H1 (cell line): ENCODE results near the gene HOXC5. TPM values are rescaled to one million over a fixed set of nuclear protein-coding genes. Genes with fewer than 3 reads are reported as not detected.

ENCODE experiments used
- ASH2L ChIP-seq: fragments of 200-600, 300-600 bp; sonication (generic); IDR thresholded peaks from one replicate; pipeline ENCODE4 v1.7.1; 2017; ENCODE audit warnings: low read length
- BACH1 ChIP-seq: IDR thresholded peaks from 2 replicates; pipeline ENCODE4 v1.6.1; 2012; ENCODE audit warnings: low read length, improper control_type of control experiment
- BCL11A ChIP-seq, 2 experiments: IDR thresholded peaks; one replicate each; pipeline ENCODE4 v1.6.1; 2011; ENCODE audit warnings: low read depth in 2 of 2, low read length in 2 of 2, mild to moderate bottlenecking in 2 of 2
- CBX8 ChIP-seq: fragments of 300-800, 300-1000 bp; sonication (generic); IDR thresholded peaks from 2 replicates; pipeline ENCODE4 v1.7.1; 2016; ENCODE audit warnings: low read depth, low read length, borderline replicate concordance
- CEBPB ChIP-seq: IDR thresholded peaks from 2 replicates; pipeline ENCODE4 v1.6.1; 2012; ENCODE audit warnings: low read depth, low read length
- FOSL1 ChIP-seq: IDR thresholded peaks from 2 replicates; pipeline ENCODE4 v1.6.1; 2011; ENCODE audit warnings: mild to moderate bottlenecking, low read depth, low read length, moderate library complexity; ENCODE audit not compliant: insufficient read depth
- HDAC2 ChIP-seq, 2 experiments: fragments of 300-600 bp in 1 of 2; sonication (generic) in 1 of 2; IDR thresholded peaks; 2 replicates each; pipeline ENCODE4 v1.6.1; 2011 to 2012; ENCODE audit warnings: low read depth in 2 of 2, low read length in 2 of 2, mild to moderate bottlenecking in 2 of 2, moderate library complexity in 2 of 2, borderline replicate concordance in 1 of 2, inconsistent platforms in 1 of 2
- NRF1 ChIP-seq: IDR thresholded peaks from 2 replicates; pipeline ENCODE4 v1.6.1; 2011; ENCODE audit warnings: mild to moderate bottlenecking, low read depth, low read length, improper control_type of control experiment
- PHF8 ChIP-seq: fragments of 200-600 bp; sonication (generic); conservative IDR thresholded peaks from 2 replicates; pipeline ENCODE4 v1.7.1; 2012; ENCODE audit warnings: low read depth, mild to moderate bottlenecking, inconsistent platforms, low read length, moderate library complexity
- POLR2A ChIP-seq, 2 experiments: IDR thresholded peaks; 1 replicate in 1 of 2; 2 replicates in 1 of 2; pipeline ENCODE4 v1.6.1; 2011; ENCODE audit warnings: low read depth in 2 of 2, low read length in 2 of 2, mild to moderate bottlenecking in 2 of 2; ENCODE audit errors: control extremely low read depth in 1 of 2
- POLR2AphosphoS5 ChIP-seq: IDR thresholded peaks from 2 replicates; pipeline ENCODE4 v1.6.1; 2011; ENCODE audit warnings: low read depth, low read length
- POU5F1 ChIP-seq: IDR thresholded peaks from 2 replicates; pipeline ENCODE4 v1.6.1; 2011; ENCODE audit warnings: low read depth, mild to moderate bottlenecking, low read length, moderate library complexity
- RNF2 ChIP-seq: fragments of 200-900, 300-1000 bp; sonication (generic); IDR thresholded peaks from 2 replicates; pipeline ENCODE4 v1.7.1; 2016; ENCODE audit warnings: borderline replicate concordance, low read depth, mild to moderate bottlenecking, antibody characterized with exemption, low read length; ENCODE audit not compliant: poor library complexity, severe bottlenecking; ENCODE audit errors: missing control alignments
- SIRT6 ChIP-seq: IDR thresholded peaks from one replicate; pipeline ENCODE4 v1.7.1; 2012; ENCODE audit warnings: low read length, inconsistent platforms
- TAF1 ChIP-seq: IDR thresholded peaks from 2 replicates; pipeline ENCODE4 v1.6.1; 2011; ENCODE audit warnings: mild to moderate bottlenecking, low read depth, low read length
- TBP ChIP-seq: IDR thresholded peaks from 2 replicates; pipeline ENCODE4 v1.6.1; 2011; ENCODE audit warnings: low read depth, low read length, improper control_type of control experiment
- TEAD4 ChIP-seq: IDR thresholded peaks from 2 replicates; pipeline ENCODE4 v1.6.1; 2012; ENCODE audit warnings: low read depth, low read length, inconsistent platforms, mixed read lengths
- YY1 ChIP-seq: IDR thresholded peaks from 2 replicates; pipeline ENCODE4 v1.6.1; 2011; ENCODE audit warnings: low read depth, mild to moderate bottlenecking, low read length
- polyA plus RNA-seq, 7 experiments: library from polyadenylated mRNA; depleted of rRNA in 3 of 7; stranded (reverse) in 5 of 7; unstranded in 2 of 7; fragments of >200 nt in 5 of 7; fragments of 200-250 nt in 2 of 7; gene quantifications; 1 replicate in 5 of 7; 2 replicates in 1 of 7; 4 replicates in 1 of 7; pipeline versions ENCODE4 v1.2.1 to v1.2.3, GENCODE V29; 2011 to 2013; ENCODE audit warnings: missing spikeins in 2 of 7, mixed read lengths in 2 of 7
- total RNA-seq: library from RNA; stranded (reverse); fragmentation: NEBNext Ultra II Directional; extraction: Animal tissue kit (Norgen Biotek cat#: 25700); gene quantifications from 2 replicates; pipeline ENCODE4 v1.2.1, GENCODE V29; 2021
- TF ChIP-seq, protein P1 (sequence below): IDR thresholded peaks from 2 replicates; pipeline ENCODE4 v1.6.1; 2011; ENCODE audit warnings: low read depth, mild to moderate bottlenecking, low read length; ENCODE audit not compliant: insufficient read depth
- TF ChIP-seq, protein P2 (sequence below): IDR thresholded peaks from 2 replicates; pipeline ENCODE4 v1.6.1; 2012; ENCODE audit warnings: low read length, inconsistent platforms
- TF ChIP-seq, protein P3 (sequence below): IDR thresholded peaks from 2 replicates; pipeline ENCODE4 v1.6.1; 2011; ENCODE audit warnings: low read length, improper control_type of control experiment

Gene HOXC5
- total and polyA plus RNA-seq, 2 of the 8 experiments (the other 6 are each of a cell fraction or from before 2014, with no cell fraction given), result not detected

DNA sequence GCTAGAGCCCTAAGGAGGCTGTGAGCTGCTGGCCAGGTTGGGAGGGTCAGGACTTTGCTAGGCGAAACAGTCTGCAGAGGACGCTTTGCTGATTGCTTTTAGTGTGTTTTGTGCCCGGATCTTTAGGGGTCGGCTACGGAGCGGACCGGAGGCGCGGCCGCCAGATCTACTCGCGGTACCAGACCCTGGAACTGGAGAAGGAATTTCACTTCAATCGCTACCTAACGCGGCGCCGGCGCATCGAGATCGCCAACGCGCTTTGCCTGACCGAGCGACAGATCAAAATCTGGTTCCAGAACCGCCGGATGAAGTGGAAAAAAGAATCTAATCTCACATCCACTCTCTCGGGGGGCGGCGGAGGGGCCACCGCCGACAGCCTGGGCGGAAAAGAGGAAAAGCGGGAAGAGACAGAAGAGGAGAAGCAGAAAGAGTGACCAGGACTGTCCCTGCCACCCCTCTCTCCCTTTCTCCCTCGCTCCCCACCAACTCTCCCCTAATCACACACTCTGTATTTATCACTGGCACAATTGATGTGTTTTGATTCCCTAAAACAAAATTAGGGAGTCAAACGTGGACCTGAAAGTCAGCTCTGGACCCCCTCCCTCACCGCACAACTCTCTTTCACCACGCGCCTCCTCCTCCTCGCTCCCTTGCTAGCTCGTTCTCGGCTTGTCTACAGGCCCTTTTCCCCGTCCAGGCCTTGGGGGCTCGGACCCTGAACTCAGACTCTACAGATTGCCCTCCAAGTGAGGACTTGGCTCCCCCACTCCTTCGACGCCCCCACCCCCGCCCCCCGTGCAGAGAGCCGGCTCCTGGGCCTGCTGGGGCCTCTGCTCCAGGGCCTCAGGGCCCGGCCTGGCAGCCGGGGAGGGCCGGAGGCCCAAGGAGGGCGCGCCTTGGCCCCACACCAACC, 3.1 kb upstream of the HOXC5 start (continued):
- TF ChIP-seq TBP (no peak), CBX8 (no peak), POLR2AphosphoS5 (no peak), BCL11A (IDR thresholded peaks at IDR 0.05; ENCODE audit: low read depth in 2 of 2, low read length in 2 of 2) (no peak), BACH1 (no peak), TEAD4 (no peak), POLR2A (IDR thresholded peaks at IDR 0.05; ENCODE audit: control extremely low read depth in 1 of 2, low read depth in 2 of 2, low read length in 2 of 2) (no peak), TAF1 (no peak), ASH2L (no peak), SIRT6 (no peak), YY1 (no peak), PHF8 (no peak), RNF2 (peak; percentile 97), FOSL1 (no peak), HDAC2 (IDR thresholded peaks at IDR 0.05; ENCODE audit: borderline replicate concordance in 1 of 2, low read depth in 2 of 2, low read length in 2 of 2) (no peak), NRF1 (no peak), POU5F1 (no peak), CEBPB (no peak)
- TF ChIP-seq, protein P1, sequence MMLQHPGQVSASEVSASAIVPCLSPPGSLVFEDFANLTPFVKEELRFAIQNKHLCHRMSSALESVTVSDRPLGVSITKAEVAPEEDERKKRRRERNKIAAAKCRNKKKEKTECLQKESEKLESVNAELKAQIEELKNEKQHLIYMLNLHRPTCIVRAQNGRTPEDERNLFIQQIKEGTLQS, result no peak
- TF ChIP-seq, protein P2, sequence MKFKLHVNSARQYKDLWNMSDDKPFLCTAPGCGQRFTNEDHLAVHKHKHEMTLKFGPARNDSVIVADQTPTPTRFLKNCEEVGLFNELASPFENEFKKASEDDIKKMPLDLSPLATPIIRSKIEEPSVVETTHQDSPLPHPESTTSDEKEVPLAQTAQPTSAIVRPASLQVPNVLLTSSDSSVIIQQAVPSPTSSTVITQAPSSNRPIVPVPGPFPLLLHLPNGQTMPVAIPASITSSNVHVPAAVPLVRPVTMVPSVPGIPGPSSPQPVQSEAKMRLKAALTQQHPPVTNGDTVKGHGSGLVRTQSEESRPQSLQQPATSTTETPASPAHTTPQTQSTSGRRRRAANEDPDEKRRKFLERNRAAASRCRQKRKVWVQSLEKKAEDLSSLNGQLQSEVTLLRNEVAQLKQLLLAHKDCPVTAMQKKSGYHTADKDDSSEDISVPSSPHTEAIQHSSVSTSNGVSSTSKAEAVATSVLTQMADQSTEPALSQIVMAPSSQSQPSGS, result no peak
- TF ChIP-seq, protein P3, sequence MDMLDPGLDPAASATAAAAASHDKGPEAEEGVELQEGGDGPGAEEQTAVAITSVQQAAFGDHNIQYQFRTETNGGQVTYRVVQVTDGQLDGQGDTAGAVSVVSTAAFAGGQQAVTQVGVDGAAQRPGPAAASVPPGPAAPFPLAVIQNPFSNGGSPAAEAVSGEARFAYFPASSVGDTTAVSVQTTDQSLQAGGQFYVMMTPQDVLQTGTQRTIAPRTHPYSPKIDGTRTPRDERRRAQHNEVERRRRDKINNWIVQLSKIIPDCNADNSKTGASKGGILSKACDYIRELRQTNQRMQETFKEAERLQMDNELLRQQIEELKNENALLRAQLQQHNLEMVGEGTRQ, result no peak
